K562 (cell line): ENCODE data around the gene LCLAT1. TPM values are rescaled to one million over a fixed set of nuclear protein-coding genes. Genes with fewer than 3 reads are reported as not detected.

Source experiments
- ATAC-seq: fragments of 200-7000 bp; cut with Tn5 transposase; 3 replicates; pipeline ENCODE4 v1.9.1; 2020; ENCODE audit warnings: moderate library complexity
- BruUV-seq: library from RNA; stranded (reverse); fragments of 400-500 nt; replicated peaks from 2 replicates; lab custom pipeline; 2021; lab: Mats Ljungman, UMichigan
- CTCF ChIA-PET: fragments of 300-600 bp; formaldehyde crosslinking; extraction: SDS; loops from one replicate; lab custom pipeline; 2021; ENCODE audit warnings: low intra/inter-chr PET ratio; lab: Yijun Ruan, JAX
- POLR2A ChIA-PET: fragments of 300-600, 350-650 bp; sonication (Branson Sonifier 250); formaldehyde crosslinking; extraction: SDS; loops from one replicate; lab custom pipeline; 2021; ENCODE audit warnings: antibody characterized with exemption, inconsistent platforms; lab: Yijun Ruan, JAX
- DNase-seq, 4 experiments: peaks; one replicate each; pipeline versions ENCODE4 v3.0.0 to v3.0.0-alpha.2; 2011 to 2018; ENCODE audit warnings: low spot score in 3 of 4, mixed read lengths in 3 of 4; ENCODE audit errors: extremely low read depth in 1 of 4
- FAIRE-seq: peaks from 2 replicates; lab custom pipeline; 2011; peaks lifted over from hg19 to GRCh38; lab: Jason Lieb, UNC
- H2AFZ ChIP-seq: 2 replicates; pipeline ENCODE4 v1.6.0; 2011; ENCODE audit warnings: low read depth, low read length, control low read depth, inconsistent platforms
- H3K27ac ChIP-seq: fragments of 200-600 bp; 3 replicates; pipeline ENCODE4 v1.8.0; 2011; ENCODE audit warnings: low read depth, mild to moderate bottlenecking, control low read depth, inconsistent platforms, low read length, moderate library complexity, mixed read lengths; ENCODE audit errors: extremely low read depth
- H3K27me3 ChIP-seq, 2 experiments: fragments of 300-600 bp in 1 of 2; 2 replicates in 1 of 2; 3 replicates in 1 of 2; pipeline versions ENCODE4 v1.6.0 to v1.8.0; 2011; ENCODE audit warnings: inconsistent platforms in 2 of 2, low read length in 2 of 2, mild to moderate bottlenecking in 1 of 2, mixed read lengths in 1 of 2, moderate library complexity in 1 of 2; ENCODE audit not compliant: control insufficient read depth in 2 of 2, insufficient read depth in 2 of 2
- H3K36me3 ChIP-seq: fragments of 300-600 bp; 3 replicates; pipeline ENCODE4 v1.8.0; 2011; ENCODE audit warnings: mild to moderate bottlenecking, low read length, inconsistent platforms; ENCODE audit not compliant: control insufficient read depth, insufficient read depth
- H3K4me1 ChIP-seq, 2 experiments: fragments of 200-600 bp in 1 of 2; replicated peaks in 1 of 2; 2 replicates in 1 of 2; 3 replicates in 1 of 2; pipeline versions ENCODE4 v1.5.1 to v1.8.0; 2011; ENCODE audit warnings: inconsistent platforms in 2 of 2, low read length in 2 of 2, mild to moderate bottlenecking in 1 of 2, mixed read lengths in 1 of 2, moderate library complexity in 1 of 2; ENCODE audit not compliant: control insufficient read depth in 2 of 2, insufficient read depth in 2 of 2
- H3K4me2 ChIP-seq: 2 replicates; pipeline ENCODE4 v1.6.1; 2011; ENCODE audit warnings: low read length, control low read depth, inconsistent platforms, mixed read lengths; ENCODE audit not compliant: insufficient read depth
- H3K4me3 ChIP-seq: fragments of 200-600 bp; sonication (generic), shearing (Covaris generic); 2 replicates; pipeline ENCODE4 v1.5.1; 2016; ENCODE audit warnings: control low read depth, inconsistent platforms
- H3K79me2 ChIP-seq: fragments of 200-600 bp; 3 replicates; pipeline ENCODE4 v1.8.0; 2011; ENCODE audit warnings: low read length, inconsistent platforms; ENCODE audit not compliant: control insufficient read depth, insufficient read depth
- H3K9ac ChIP-seq, 2 experiments: 2 replicates each; pipeline versions ENCODE4 v1.6.0 to v1.6.1; 2011; ENCODE audit warnings: low read depth in 2 of 2, low read length in 2 of 2, control low read depth in 1 of 2, inconsistent platforms in 1 of 2, mild to moderate bottlenecking in 1 of 2, mixed read lengths in 1 of 2; ENCODE audit not compliant: insufficient read depth in 1 of 2
- H3K9me1 ChIP-seq: one replicate; pipeline ENCODE4 v1.6.0; 2011; ENCODE audit warnings: inconsistent platforms, mild to moderate bottlenecking, low read length, moderate library complexity; ENCODE audit not compliant: control insufficient read depth, insufficient read depth
- H3K9me3 ChIP-seq: replicated peaks from 2 replicates; pipeline ENCODE4 v1.5.1; 2011; ENCODE audit warnings: low read depth, low read length, inconsistent platforms; ENCODE audit not compliant: control insufficient read depth, insufficient read depth
- H4K20me1 ChIP-seq: replicated peaks from 2 replicates; pipeline ENCODE4 v1.6.1; 2011; ENCODE audit warnings: low read length, inconsistent platforms, mixed read lengths; ENCODE audit not compliant: control insufficient read depth, insufficient read depth
- CBFA2T2 ChIP-seq: fragments of 450-650 bp; conservative IDR thresholded peaks from 2 replicates; pipeline ENCODE4 v1.6.1; 2017; ENCODE audit warnings: mild to moderate bottlenecking
- PKNOX1 ChIP-seq: fragments of 450-650 bp; IDR thresholded peaks from 2 replicates; pipeline ENCODE4 v1.6.1; 2016
- ZBTB8A ChIP-seq: fragments of 450-650 bp; IDR thresholded peaks from 2 replicates; pipeline ENCODE4 v1.6.1; 2018; ENCODE audit warnings: mild to moderate bottlenecking, moderate library complexity; ENCODE audit not compliant: partially characterized antibody
- ZNF318 ChIP-seq, 2 experiments: fragments of 450-650 bp; IDR thresholded peaks; 2 replicates each; pipeline ENCODE4 v1.6.1; 2016; ENCODE audit warnings: mild to moderate bottlenecking in 2 of 2, borderline replicate concordance in 1 of 2, low read depth in 1 of 2, moderate library complexity in 1 of 2
- WGBS: fragments of 100-300 bp; shearing (Covaris generic); methylation state at CpG from one replicate; pipeline ENCODE4 v1.1.6; 2016; ENCODE audit warnings: low coverage, mixed read lengths; ENCODE audit not compliant: insufficient coverage; ENCODE audit errors: missing lambda C conversion rate; 5-methylcytosine and 5-hydroxymethylcytosine counted together
- in situ Hi-C: fragments of 300-500 bp; cut with MboI; formaldehyde crosslinking; loops from 4 replicates; pipeline ENCODE4 v1.15.0; 2018; ENCODE audit warnings: inconsistent platforms, mixed read lengths
- intact Hi-C: fragments of 100-400 bp; cut with micrococcal nuclease; formaldehyde crosslinking; loops from 2 replicates; pipeline ENCODE4 v1.14.2; 2022
- polyA plus RNA-seq, 8 experiments: library from polyadenylated mRNA; depleted of rRNA in 4 of 8; stranded (reverse) in 5 of 8; unstranded in 3 of 8; fragments of >200 nt; fragmentation: Nextera tagmentation in 2 of 8; fragmentation: Illumina TruSeq in 1 of 8; extraction: Ambion mirVana in 2 of 8; extraction: Trizol in 1 of 8; gene quantifications; 2 replicates each; pipeline versions ENCODE4 v1.2.1 to v1.2.3, GENCODE V29; 2011 to 2014; ENCODE audit warnings: inconsistent platforms in 1 of 8, missing spikeins in 1 of 8
- total RNA-seq, 7 experiments: library from RNA; depleted of rRNA in 6 of 7; stranded (reverse); fragments of >200 nt in 6 of 7; fragmentation: Illumina TruSeq in 2 of 7; extraction: Trizol in 2 of 7; gene quantifications; 2 replicates each; pipeline versions ENCODE4 v1.2.1 to v1.2.3, GENCODE V29; 2011 to 2021; ENCODE audit warnings: low replicate concordance in 1 of 7

The LCLAT1 gene
- total and polyA plus RNA-seq, 9 of the 15 experiments (the other 6 are each of a cell fraction or from before 2014, with no cell fraction given), result 8.9 to 63.3 (median 25.4) TPM

- WGBS, result 27% methylated on average over 8 of the region's 8 CpGs
- Histone ChIP-seq H3K9ac (no peak overlapping the region), H3K4me1 (peaks cover 0 to 3% of the 10 kb centered on the region in 2 experiments; a peak in 2 of 5 replicates), H3K36me3 (no peaks in the 10 kb centered on the region), H3K27ac (no peak overlapping the region), H2AFZ (no peak overlapping the region), H4K20me1 (no peaks in the 10 kb centered on the region), H3K4me2 (no peak overlapping the region), H3K79me2 (no peaks in the 10 kb centered on the region), H3K27me3 (no peaks in the 10 kb centered on the region), H3K9me3 (no peaks in the 10 kb centered on the region), H3K9me1 (no peaks in the 10 kb centered on the region), H3K4me3 (no peak overlapping the region)
- POLR2A ChIA-PET, result interaction anchor here (0.6 kb wide), 1 partner anchor 77 kb away, joined by 3 read pairs; no protein-coding TSS in a partner anchor
- ATAC-seq (no peak), DNase-seq (no peak), FAIRE-seq (no peak)
- intact Hi-C loops, result no loop called here
- BruUV-seq, result no TSS peak
- in situ Hi-C loops, result no loop called here
- CTCF ChIA-PET, result interaction anchor here (0.7 kb wide), 1 partner anchor 222 kb away, joined by 3 read pairs; no protein-coding TSS in a partner anchor
- 0 out of 4 replicates have a peak, but pooled peaks of 1 of the 2 experiments have one; percentile 28 for TF ChIP-seq ZNF318 (IDR thresholded peaks at IDR 0.05; ENCODE audit: borderline replicate concordance in 1 of 2, low read depth in 1 of 2)
- TF ChIP-seq PKNOX1, result peak; percentile 27; the same call in 1 of the 2 replicates
- no peak for TF ChIP-seq CBFA2T2
- no peak for TF ChIP-seq ZBTB8A
These were observed 19.3 kb upstream of the LCLAT1 start for GRCh38 chr2:30427606-30428347.
